ENCODE results near the gene KIAA0040.

The KIAA0040 gene

GRCh38 chr1:175192630-175193526 is at the start of gene KIAA0040:
Gene KIAA0040 (minus strand): TSS chr1:175192776. CDS start chr1:175161013, 31,763 bp downstream.
- DNase-seq (ENCODE audit: low spot score), result peak; percentile 44

GRCh38 chr1:175237389-175237788 is 44.8 kb upstream of the KIAA0040 start:
- DNase-seq (ENCODE audit: low spot score), result no peak

- no peak for DNase-seq (ENCODE audit: low spot score)
Observed at GRCh38 chr1:175234639-175235038, 42.1 kb upstream of the KIAA0040 start.

- no peak for DNase-seq (ENCODE audit: low spot score)
Observed at GRCh38 chr1:175232335-175232734, 39.8 kb upstream of the KIAA0040 start.

- no peak for DNase-seq (ENCODE audit: low spot score)
Observed at GRCh38 chr1:175225805-175226129, 33.2 kb upstream of the KIAA0040 start.

GRCh38 chr1:175222296-175222938 is 29.8 kb upstream of the KIAA0040 start:
- DNase-seq (ENCODE audit: low spot score), result no peak

- no peak for DNase-seq (ENCODE audit: low spot score)
Observed at GRCh38 chr1:175221557-175222175, 29.1 kb upstream of the KIAA0040 start.

- DNase-seq (ENCODE audit: low spot score), result no peak
Observed at GRCh38 chr1:175220853-175221556, 28.4 kb upstream of the KIAA0040 start.

- DNase-seq (ENCODE audit: low spot score), result no peak
Observed at GRCh38 chr1:175219774-175220173, 27.2 kb upstream of the KIAA0040 start.

GRCh38 chr1:175218786-175219434 is 26.3 kb upstream of the KIAA0040 start:
- no peak for DNase-seq (ENCODE audit: low spot score)

- DNase-seq (ENCODE audit: low spot score), result no peak
Observed at GRCh38 chr1:175217721-175218531, 25.4 kb upstream of the KIAA0040 start.

- DNase-seq (ENCODE audit: low spot score), result no peak
Observed at GRCh38 chr1:175216444-175216843, 23.9 kb upstream of the KIAA0040 start.

GRCh38 chr1:175211656-175212055 is 19.1 kb upstream of the KIAA0040 start:
- DNase-seq (ENCODE audit: low spot score), result no peak

- no peak for DNase-seq (ENCODE audit: low spot score)
Observed at GRCh38 chr1:175210744-175211143, 18.2 kb upstream of the KIAA0040 start.

- DNase-seq (ENCODE audit: low spot score), result no peak
Observed at GRCh38 chr1:175209493-175209921, 16.9 kb upstream of the KIAA0040 start.

GRCh38 chr1:175208773-175209492 is 16.4 kb upstream of the KIAA0040 start:
- DNase-seq (ENCODE audit: low spot score), result no peak

GRCh38 chr1:175207971-175208370 is 15.4 kb upstream of the KIAA0040 start:
- no peak for DNase-seq (ENCODE audit: low spot score)

- no peak for DNase-seq (ENCODE audit: low spot score)
Observed at GRCh38 chr1:175206687-175207086, 14.1 kb upstream of the KIAA0040 start.

GRCh38 chr1:175204330-175204729 is 11.8 kb upstream of the KIAA0040 start:
- DNase-seq (ENCODE audit: low spot score), result no peak

- no peak for DNase-seq (ENCODE audit: low spot score)
Observed at GRCh38 chr1:175203570-175204068, 11.0 kb upstream of the KIAA0040 start.

Data from AG08395 (cell line).